SH-SY5Y (cell line): ENCODE measurements around the gene NCOR2.

Experiments
- GATA2 ChIP-seq: IDR thresholded peaks from 2 replicates; pipeline ENCODE4 v1.6.1; 2011; ENCODE audit warnings: mild to moderate bottlenecking, low read depth, low read length
- GATA3 ChIP-seq: IDR thresholded peaks from 2 replicates; pipeline ENCODE4 v1.6.1; 2011; ENCODE audit warnings: low read depth, mild to moderate bottlenecking, low read length, moderate library complexity

DNA sequence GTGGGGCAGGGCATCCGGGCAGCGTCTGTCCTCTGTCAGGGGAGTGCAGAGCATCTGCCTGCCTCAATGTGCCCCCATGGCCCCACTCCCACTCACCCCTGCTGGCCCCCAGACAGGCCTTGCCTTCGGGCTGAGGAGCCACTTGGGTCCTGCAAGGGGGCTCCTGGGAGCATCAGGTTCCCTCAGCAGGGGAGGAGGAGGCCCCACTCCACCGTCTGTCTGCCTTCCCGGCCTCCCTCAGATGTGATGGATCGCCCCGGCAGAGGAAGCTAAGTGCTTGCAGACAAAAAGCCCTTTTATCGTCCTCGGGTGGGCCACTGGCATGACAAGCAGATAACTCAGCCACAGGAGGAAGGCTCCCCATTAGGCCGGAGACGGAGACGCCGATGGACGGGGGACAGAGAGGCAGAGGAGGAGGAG is 35.1 kb downstream of the NCOR2 start:
- TF ChIP-seq GATA2 (no peak), GATA3 (no peak)
